Activated T-cell treated with anti-CD3 and anti-CD28 coated beads, Interleukin-2, amount 50 U/mL, for 4 hours (primary cell): Measurements from ENCODE around the gene SLC36A3. TPM values are rescaled to one million over a fixed set of nuclear protein-coding genes. Genes with fewer than 3 reads are reported as not detected.

Experiments used
- ATAC-seq, 2 donors: fragments of 200-7000 bp; cut with Tn5 transposase; one replicate each; pipeline ENCODE4 v1.10.0; 2021
- DNase-seq: peaks from one replicate; pipeline ENCODE4 v3.0.0-alpha.2; 2020
- H3K27me3 Mint-ChIP-seq: one replicate; pipeline ENCODE4 v1.8.0; 2021; ENCODE audit warnings: low read depth, mixed read lengths
- H3K36me3 Mint-ChIP-seq: one replicate; pipeline ENCODE4 v1.8.0; 2022; ENCODE audit warnings: mixed read lengths; ENCODE audit not compliant: insufficient read depth
- H3K4me1 Mint-ChIP-seq: one replicate; pipeline ENCODE4 v1.8.0; 2021; ENCODE audit warnings: low read depth, mixed read lengths
- H3K4me3 Mint-ChIP-seq: one replicate; pipeline ENCODE4 v1.8.0; 2021; ENCODE audit warnings: mild to moderate bottlenecking, moderate library complexity, mixed read lengths
- H3K9me3 Mint-ChIP-seq: one replicate; pipeline ENCODE4 v1.8.0; 2021; ENCODE audit warnings: mixed read lengths
- total RNA-seq, 3 donors: library from RNA; stranded (reverse); gene quantifications; one replicate each; pipeline ENCODE4 v1.2.1, GENCODE V29; 2021

SLC36A3 gene
- total RNA-seq, 3 donors from 2014 or later: not detected

DNA sequence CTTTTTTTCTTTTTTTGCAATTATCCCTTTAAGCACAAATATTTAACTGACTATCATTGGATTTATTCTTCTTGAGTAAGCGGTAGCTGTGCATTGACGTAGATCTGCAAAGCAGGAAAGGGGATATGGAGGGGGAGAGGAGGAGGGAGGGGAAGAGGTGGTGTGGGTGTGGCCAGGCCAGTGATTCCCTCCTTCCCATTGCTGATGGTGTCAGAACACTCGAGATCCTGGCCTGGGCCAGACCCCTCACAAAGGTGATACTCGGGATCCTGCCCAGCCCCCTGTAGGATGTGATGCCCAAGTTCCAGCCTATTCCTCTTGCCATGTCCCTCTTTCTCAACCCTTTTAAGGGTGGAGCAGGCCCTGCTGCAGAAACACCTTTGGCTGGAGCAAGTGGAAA is 9.9 kb downstream of the SLC36A3 start:
- H3K4me1 Mint-ChIP-seq: no peaks in the 10 kb centered on the region
- ATAC-seq: no peak

DNA sequence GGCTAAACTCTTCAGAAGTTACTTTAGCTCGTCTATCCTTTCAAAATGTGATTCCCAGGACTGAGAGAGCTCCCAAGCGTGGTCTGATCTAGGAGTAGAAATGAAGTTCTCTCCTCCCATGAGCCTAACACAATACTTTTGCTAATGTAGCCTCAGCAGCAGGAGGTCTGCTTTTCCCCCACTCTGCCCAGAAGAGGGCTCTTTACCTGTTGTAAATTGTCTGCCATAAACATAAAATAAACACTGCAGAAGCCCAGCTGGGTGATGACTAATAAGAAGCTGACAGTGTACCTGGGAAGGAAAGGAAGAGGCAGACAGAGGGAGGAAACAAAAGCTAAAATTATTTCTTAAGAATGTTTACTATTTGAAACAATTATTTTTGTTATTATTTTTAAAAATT is 15.4 kb downstream of the SLC36A3 start:
- DNase-seq (no peak), ATAC-seq (no peak)
- Mint-ChIP-seq H3K4me1 (peaks cover 2% of the 10 kb centered on the region), H3K27me3 (no peaks in the 10 kb centered on the region), H3K4me3 (no peak overlapping the region), H3K9me3 (peaks cover 5% of the 10 kb centered on the region), H3K36me3 (no peaks in the 10 kb centered on the region)

More for the DNA sequence above, 9.9 kb downstream of the SLC36A3 start:
- H3K36me3 Mint-ChIP-seq: no peaks in the 10 kb centered on the region
- peaks cover 3% of the 10 kb centered on the region for H3K27me3 Mint-ChIP-seq
- H3K9me3 Mint-ChIP-seq: peaks cover 5% of the 10 kb centered on the region
- DNase-seq: no peak
- H3K4me3 Mint-ChIP-seq: no peak overlapping the region

DNA sequence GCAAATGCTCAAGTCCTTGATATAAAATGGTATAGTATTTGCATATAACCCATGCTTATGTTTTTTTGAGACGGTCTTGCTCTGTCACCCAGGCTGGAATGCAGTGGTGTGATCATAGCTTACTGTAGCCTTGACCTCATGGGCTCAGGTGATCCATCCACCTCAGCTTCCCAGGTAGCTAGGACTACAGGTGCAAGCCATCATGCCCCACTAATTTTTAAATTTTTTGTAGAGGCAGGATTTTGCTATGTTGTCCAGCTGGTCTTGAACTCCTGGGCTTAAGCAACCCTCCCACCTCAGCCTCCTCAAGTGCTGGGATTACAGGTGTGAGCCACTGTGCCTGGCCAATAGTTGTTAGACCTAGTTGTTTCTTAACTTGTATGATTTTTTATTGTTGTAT is 17.3 kb downstream of the SLC36A3 start:
- H3K27me3 Mint-ChIP-seq: no peaks in the 10 kb centered on the region
- DNase-seq: no peak
- H3K4me3 Mint-ChIP-seq: no peak overlapping the region
- peaks cover 2% of the 10 kb centered on the region for H3K4me1 Mint-ChIP-seq
- no peaks in the 10 kb centered on the region for H3K36me3 Mint-ChIP-seq
- peaks cover under 1% of the 10 kb centered on the region for H3K9me3 Mint-ChIP-seq
- no peak for ATAC-seq

DNA sequence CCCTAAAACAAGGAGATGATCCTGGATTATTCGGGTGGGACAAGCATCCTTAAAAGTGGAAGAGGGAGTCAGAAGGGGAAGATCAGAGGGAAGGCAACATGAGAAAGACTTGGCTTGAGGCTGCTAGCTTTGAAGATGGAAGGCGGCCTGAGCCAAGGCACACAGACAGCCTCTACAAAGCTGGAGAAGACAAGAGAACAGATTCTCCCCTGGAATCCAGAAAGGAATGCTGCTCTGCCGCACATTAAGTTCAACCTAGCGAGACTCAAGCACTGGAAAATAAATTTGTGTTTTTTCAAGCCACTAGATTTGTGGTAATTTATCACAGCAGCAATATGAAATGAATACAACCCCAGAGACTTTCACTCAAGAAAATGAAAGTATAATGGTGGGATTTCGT is 17.9 kb downstream of the SLC36A3 start:
- Mint-ChIP-seq H3K4me1 (peaks cover 2% of the 10 kb centered on the region), H3K27me3 (no peaks in the 10 kb centered on the region), H3K4me3 (no peak overlapping the region), H3K9me3 (no peaks in the 10 kb centered on the region), H3K36me3 (no peaks in the 10 kb centered on the region)
- no peak for ATAC-seq
- DNase-seq: no peak

DNA sequence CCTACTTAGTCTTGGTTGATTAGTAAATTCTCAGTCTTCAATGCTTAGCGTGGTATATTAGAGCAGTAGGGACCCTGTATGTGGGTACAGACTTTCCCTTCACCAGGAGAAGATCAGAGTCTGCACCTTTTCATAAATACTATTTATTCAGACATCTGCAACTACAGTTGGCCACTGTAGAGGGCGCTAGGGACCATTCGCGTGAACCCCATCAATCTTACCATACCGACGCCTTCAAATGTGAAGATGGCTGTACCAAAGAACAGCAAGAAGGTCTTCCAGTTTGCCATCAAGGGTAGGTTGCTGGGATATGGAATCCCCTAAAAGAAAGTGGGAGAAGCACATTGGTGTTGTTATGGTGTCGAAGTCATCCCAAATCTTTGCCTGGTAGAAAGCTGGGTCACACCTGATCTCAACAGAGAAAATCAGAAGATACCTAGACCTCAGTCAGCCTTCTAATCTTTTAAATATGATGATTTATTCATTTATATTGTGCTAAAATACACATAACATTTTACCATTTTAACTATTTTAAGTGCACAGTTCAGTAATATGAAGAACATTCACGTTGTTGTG is 19.1 kb downstream of the SLC36A3 start:
- H3K27me3 Mint-ChIP-seq: no peaks in the 10 kb centered on the region
- no peaks in the 10 kb centered on the region for H3K36me3 Mint-ChIP-seq
- ATAC-seq (no peak), DNase-seq (no peak)
- H3K9me3 Mint-ChIP-seq: no peaks in the 10 kb centered on the region
- no peak overlapping the region for H3K4me3 Mint-ChIP-seq
- peaks cover 2% of the 10 kb centered on the region for H3K4me1 Mint-ChIP-seq

DNA sequence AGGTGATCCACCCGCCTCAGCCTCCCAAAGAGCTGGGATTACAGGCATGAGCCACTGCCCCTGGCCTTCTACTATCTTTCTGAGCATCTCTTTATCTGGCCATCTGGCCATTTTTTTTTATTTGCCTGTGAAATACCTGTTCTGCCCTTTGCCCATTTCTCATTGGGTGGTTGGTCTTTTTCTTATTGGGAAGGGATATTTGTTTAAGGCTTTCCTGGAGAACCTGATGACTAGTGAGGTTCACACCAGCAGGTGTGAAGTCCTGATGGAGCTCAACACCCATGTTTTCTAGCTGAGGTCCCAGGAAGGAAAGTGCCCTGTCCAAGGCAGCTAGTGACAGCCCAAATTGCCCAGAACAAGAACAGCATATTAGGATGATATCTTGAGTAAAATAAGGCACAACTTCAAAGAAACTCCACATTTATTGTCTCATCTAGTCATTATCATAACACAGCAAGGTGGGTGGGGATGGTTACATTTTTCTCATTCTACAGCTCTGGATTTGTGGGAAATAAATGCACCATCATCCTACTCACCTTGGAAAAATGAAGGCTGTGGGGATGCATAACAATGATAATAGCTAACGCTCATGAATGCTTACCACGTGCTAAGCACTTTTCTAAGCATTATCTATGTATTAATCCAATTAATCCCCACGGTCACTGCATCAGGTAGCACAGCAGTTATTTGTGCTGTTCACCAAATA is 20.3 kb downstream of the SLC36A3 start:
- Mint-ChIP-seq H3K4me3 (no peak overlapping the region), H3K27me3 (no peaks in the 10 kb centered on the region), H3K4me1 (peaks cover 1% of the 10 kb centered on the region), H3K36me3 (no peaks in the 10 kb centered on the region), H3K9me3 (no peaks in the 10 kb centered on the region)
- no peak for ATAC-seq
- no peak for DNase-seq

DNA sequence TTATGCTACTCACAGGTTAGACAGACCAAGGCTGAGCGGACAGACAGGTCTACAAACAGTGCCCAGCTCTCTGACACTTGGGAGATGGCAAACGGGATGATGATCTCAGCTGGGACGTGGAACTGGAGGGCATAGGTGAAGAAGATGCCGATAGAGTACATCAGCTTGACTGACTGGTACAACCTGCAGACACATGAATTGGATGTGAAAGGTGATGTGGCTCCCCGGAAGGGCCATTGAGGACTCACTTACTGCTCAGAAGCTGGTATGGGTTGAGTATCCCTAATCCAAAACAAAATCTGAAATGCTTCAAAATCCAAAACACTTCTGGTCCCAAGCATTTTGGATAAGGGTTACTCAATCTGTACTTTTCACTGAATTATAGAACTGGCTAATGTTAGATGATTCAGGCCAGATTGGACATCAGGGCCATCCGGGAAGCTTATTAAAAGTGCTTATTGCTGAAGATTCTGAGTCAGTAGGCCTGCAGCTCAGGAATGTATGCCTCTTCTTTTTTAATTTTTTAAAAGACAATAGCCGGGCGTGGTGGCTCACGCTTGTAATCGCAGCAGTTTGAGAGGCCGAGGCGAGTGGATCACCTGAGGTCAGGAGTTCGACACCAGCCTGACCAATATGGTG is 22.4 kb downstream of the SLC36A3 start:
- Mint-ChIP-seq H3K4me1 (no peaks in the 10 kb centered on the region), H3K36me3 (no peaks in the 10 kb centered on the region), H3K27me3 (no peaks in the 10 kb centered on the region), H3K9me3 (no peaks in the 10 kb centered on the region), H3K4me3 (no peak overlapping the region)
- no peak for DNase-seq
- no peak for ATAC-seq

DNA sequence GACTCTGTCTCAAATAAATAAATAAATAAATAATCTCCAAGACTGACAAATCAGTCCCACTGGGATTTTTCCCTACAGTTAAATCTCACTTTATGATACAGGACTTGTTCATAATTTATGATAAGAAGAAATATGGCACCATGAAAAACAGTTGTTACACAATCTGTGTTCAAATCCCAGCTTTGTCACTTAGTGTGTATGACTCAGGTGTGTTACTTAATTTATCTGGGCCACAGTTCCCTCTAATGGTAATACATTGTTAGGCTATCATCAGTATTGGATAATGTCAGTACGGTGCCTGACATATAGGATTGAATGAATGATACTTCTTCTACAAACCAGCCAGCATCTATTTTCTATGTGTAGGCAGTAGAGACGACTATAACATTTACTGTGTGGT is 23.1 kb downstream of the SLC36A3 start:
- Mint-ChIP-seq H3K36me3 (no peaks in the 10 kb centered on the region), H3K9me3 (no peaks in the 10 kb centered on the region), H3K27me3 (no peaks in the 10 kb centered on the region), H3K4me1 (no peaks in the 10 kb centered on the region), H3K4me3 (no peak overlapping the region)
- DNase-seq (no peak), ATAC-seq (no peak)

DNA sequence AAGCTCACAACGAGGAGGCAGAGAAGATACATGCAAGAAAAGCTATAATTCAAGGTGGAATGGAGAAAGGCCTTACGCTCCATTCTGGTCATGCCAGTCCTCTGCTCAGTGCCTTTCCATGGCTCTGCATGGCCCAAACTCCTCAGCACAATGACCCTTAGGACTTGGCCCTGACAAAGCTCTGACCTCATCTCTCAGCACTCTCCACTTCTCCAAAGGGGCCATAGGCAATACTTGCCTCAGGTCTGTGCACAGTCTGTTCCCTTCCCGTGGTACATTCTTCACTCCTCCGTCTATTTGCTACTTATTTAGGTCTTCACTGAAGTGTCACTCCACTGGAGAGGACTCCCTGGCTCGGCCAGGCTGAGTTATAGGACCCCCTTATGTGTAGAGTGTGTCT is 24.7 kb downstream of the SLC36A3 start:
- Mint-ChIP-seq H3K4me3 (no peak overlapping the region), H3K36me3 (no peaks in the 10 kb centered on the region), H3K9me3 (no peaks in the 10 kb centered on the region), H3K27me3 (no peaks in the 10 kb centered on the region), H3K4me1 (no peaks in the 10 kb centered on the region)
- no peak for DNase-seq
- ATAC-seq: no peak

DNA sequence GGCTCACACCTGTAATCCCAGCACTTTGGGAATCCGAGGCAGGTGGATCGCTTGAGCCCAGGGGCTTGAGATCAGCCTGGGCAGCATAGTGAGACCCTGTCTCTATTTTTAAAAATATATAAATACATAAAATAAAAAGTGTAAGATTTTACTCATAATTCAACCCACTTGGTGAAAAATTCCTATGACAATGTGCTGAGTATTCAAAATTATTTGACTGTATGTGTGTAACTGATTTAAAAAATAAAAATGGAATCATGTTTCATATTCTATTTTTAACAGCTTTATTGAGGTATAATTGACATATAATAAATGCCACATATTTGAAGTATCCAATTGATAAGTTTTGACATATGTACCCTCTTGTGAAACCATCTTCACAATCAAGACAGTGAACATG is 27.8 kb downstream of the SLC36A3 start:
- no peaks in the 10 kb centered on the region for H3K27me3 Mint-ChIP-seq
- no peak overlapping the region for H3K4me3 Mint-ChIP-seq
- H3K4me1 Mint-ChIP-seq: no peaks in the 10 kb centered on the region
- no peak for DNase-seq
- no peak for ATAC-seq
- H3K9me3 Mint-ChIP-seq: no peaks in the 10 kb centered on the region
- H3K36me3 Mint-ChIP-seq: no peaks in the 10 kb centered on the region

DNA sequence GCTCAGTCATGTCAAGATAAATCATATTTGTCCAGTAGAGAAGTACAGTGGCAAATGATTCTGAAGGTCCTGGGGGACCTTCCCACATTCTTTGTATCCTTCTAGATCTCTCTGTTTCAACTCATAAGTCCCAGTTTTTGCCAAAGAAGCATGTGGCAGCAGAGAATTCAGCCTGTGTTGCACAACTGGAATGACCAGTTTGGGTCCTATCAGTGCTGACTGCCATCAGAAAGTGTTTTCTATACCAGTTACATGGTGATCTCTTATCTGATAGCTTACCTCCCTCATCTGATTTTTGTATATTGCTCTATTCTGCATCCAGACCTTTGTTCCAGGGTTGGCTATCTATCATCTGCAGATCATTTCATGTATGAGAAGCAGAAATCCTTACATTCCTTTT is 28.9 kb downstream of the SLC36A3 start:
- Mint-ChIP-seq H3K36me3 (no peaks in the 10 kb centered on the region), H3K4me3 (no peak overlapping the region), H3K4me1 (no peaks in the 10 kb centered on the region), H3K9me3 (no peaks in the 10 kb centered on the region), H3K27me3 (no peaks in the 10 kb centered on the region)
- no peak for ATAC-seq
- DNase-seq: no peak

DNA sequence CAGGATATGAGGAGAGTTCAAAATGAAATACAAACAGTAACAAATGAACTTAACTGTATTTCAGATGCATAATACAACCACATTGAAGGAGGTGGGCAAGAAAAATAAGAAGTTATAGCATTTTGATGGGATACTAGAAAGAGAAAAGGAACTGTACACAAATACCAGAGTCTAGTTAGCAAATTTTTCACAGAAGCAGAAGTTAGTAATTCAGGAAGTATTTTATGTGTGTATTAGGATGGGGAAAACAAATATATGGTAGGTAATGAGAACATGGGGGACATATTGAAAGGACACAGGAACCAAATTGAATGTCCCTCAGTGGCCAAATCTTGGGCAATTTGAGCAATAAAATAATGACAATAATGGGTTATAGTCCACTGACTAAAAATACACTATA is 32.2 kb downstream of the SLC36A3 start:
- ATAC-seq (no peak), DNase-seq (no peak)
- Mint-ChIP-seq H3K4me1 (no peaks in the 10 kb centered on the region), H3K36me3 (peaks cover 16% of the 10 kb centered on the region), H3K27me3 (no peaks in the 10 kb centered on the region), H3K9me3 (no peaks in the 10 kb centered on the region), H3K4me3 (no peak overlapping the region)

DNA sequence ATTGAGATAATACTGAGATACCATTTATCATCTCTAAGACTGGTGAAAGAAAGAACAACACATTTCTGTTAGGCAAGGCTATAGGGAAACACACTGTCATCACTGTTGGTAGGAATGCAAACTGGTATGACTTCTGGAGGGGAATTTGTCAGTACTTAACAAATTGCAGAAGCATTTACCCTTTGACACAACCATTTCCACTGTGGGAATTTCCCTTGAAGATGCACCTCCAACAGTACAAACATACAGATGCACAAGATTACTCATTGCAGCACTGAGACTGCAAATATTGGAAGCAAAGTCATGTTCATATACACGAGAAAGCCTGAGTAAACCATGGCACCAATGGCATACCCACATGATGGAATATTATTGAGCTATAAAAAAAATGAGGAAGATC is 33.0 kb downstream of the SLC36A3 start:
- no peak for DNase-seq
- ATAC-seq: peak; percentile 96 to 97
- H3K36me3 Mint-ChIP-seq: peaks cover 17% of the 10 kb centered on the region
- no peak overlapping the region for H3K4me3 Mint-ChIP-seq
- H3K27me3 Mint-ChIP-seq: no peaks in the 10 kb centered on the region
- H3K9me3 Mint-ChIP-seq: no peaks in the 10 kb centered on the region
- no peaks in the 10 kb centered on the region for H3K4me1 Mint-ChIP-seq

DNA sequence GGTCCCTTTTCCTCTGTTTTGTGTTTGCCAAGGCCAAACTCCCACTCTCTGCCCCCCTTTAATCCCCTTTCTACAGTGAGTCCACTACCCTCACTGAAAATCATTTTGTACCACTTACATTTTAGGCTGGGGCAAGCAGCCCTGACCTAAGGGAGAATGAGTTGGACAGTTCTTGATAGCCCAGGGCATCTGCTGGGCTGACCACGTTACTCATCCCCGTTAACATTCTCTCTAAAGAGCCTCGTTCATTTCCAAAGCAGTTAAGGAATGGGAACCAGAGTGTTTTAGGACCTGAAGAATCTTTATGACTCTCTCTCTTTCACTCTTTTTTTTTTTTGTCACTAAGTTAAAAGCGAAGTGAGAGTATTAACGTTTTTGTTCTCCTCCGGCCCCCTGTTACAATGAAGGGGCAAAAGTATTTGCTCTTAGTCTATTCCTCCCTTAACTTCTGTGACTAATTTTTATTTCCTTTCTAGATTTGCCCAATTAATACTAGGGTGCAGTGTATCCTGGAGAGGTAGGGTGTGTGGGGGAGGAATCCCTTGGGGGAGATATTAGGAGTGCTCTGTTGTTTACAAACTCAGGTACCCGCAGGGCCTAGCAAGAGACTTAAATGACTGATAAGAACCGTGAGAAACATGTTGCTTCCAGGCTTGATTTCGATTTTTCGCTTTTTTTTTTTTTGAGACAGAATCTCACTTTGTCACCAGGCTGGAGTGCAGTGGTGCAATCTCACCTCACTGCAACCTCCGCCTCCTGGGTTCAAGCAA is 35.9 kb downstream of the SLC36A3 start:
- peaks cover 11% of the 10 kb centered on the region for H3K4me1 Mint-ChIP-seq
- peaks cover 27% of the 10 kb centered on the region for H3K36me3 Mint-ChIP-seq
- H3K27me3 Mint-ChIP-seq: no peaks in the 10 kb centered on the region
- H3K9me3 Mint-ChIP-seq: no peaks in the 10 kb centered on the region
- ATAC-seq (no peak), DNase-seq (no peak)
- no peak overlapping the region for H3K4me3 Mint-ChIP-seq
